Nephron (organoid): ENCODE measurements around the gene LGALS8.
"Not testable (repeated sequence)": the region's sequence is repeated elsewhere in the genome, so short reads cannot be mapped to it uniquely, and the experiment has no call there.

ENCODE experiments used
- H3K27ac Mint-ChIP-seq, 3 experiments: 2 replicates each; pipeline ENCODE4 v1.8.0; 2020; ENCODE audit warnings: mixed read lengths in 3 of 3, mild to moderate bottlenecking in 2 of 3, moderate library complexity in 1 of 3
- H3K27me3 Mint-ChIP-seq: 2 replicates; pipeline ENCODE4 v1.8.0; 2021; ENCODE audit warnings: low read depth, mild to moderate bottlenecking, moderate library complexity, mixed read lengths
- H3K36me3 Mint-ChIP-seq: 2 replicates; pipeline ENCODE4 v1.8.0; 2020; ENCODE audit warnings: low read depth, mixed read lengths
- H3K4me1 Mint-ChIP-seq: 2 replicates; pipeline ENCODE4 v1.8.0; 2020; ENCODE audit warnings: mixed read lengths
- H3K4me3 Mint-ChIP-seq, 3 experiments: 2 replicates each; pipeline ENCODE4 v1.8.0; 2020; ENCODE audit warnings: mild to moderate bottlenecking in 3 of 3, mixed read lengths in 3 of 3, moderate library complexity in 2 of 3
- H3K9me3 Mint-ChIP-seq: 2 replicates; pipeline ENCODE4 v1.8.0; 2020; ENCODE audit warnings: mixed read lengths
- CTCF ChIP-seq, 3 experiments: fragments of 200-600 bp; sonication (generic); IDR thresholded peaks; one replicate each; pipeline ENCODE4 v1.5.0; 2021; ENCODE audit warnings: antibody characterized with exemption in 3 of 3; ENCODE audit not compliant: unreplicated experiment in 3 of 3

LGALS8 gene

GRCh38 chr1:236523704-236524141 is at the start of gene LGALS8:
Gene LGALS8, plus strand, starts transcription at chr1:236523982. Its CDS starts 2,089 bp downstream, at chr1:236526071.
- Mint-ChIP-seq H3K9me3 (no peaks in the 10 kb centered on the region), H3K4me1 (peaks cover 18% of the 10 kb centered on the region), H3K27me3 (no peaks in the 10 kb centered on the region), H3K4me3 (peak within 1 kb of the TSS; percentile 97 to 99 (median 99)), H3K27ac (peak within 1 kb of the TSS; percentile 71 to 97 (median 96)), H3K36me3 (peaks cover 15% of the 10 kb centered on the region)
- TF ChIP-seq CTCF (IDR thresholded peaks at IDR 0.05; ENCODE audit: unreplicated experiment in 3 of 3) = no peak

DNA sequence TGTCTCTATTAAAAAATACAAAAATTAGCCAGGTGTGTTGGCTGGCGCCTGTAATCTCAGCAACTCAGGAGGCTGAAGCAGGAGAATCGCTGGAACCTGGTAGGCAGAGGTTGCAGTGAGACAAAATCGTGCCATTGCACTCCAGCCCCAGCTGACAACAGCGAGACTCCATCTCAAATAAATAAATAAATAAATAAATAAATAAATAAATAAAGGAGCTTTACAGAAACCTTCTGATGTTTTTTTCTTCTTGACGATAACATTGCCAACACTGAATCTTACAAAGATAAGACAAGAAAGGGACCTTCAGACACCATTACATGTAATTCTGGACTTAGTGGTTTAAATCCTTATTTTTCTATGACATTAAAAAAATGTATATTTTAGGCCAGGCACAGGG is 47.8 kb upstream of the LGALS8 start:
- Mint-ChIP-seq H3K36me3 (no peaks in the 10 kb centered on the region), H3K9me3 (no peaks in the 10 kb centered on the region), H3K4me3 (no peak overlapping the region), H3K4me1 (peaks cover 26% of the 10 kb centered on the region), H3K27ac (no peak overlapping the region), H3K27me3 (peaks cover 35% of the 10 kb centered on the region)
- TF ChIP-seq CTCF (IDR thresholded peaks at IDR 0.05; ENCODE audit: unreplicated experiment in 3 of 3) = no peak

- Mint-ChIP-seq H3K9me3 (no peaks in the 10 kb centered on the region), H3K4me1 (peaks cover 7% of the 10 kb centered on the region), H3K27me3 (peaks cover 21% of the 10 kb centered on the region), H3K36me3 (peaks cover 11% of the 10 kb centered on the region), H3K27ac (peak overlapping the region; percentile 55 to 86 (median 56)), H3K4me3 (peak overlapping the region in 1 of 3 experiments; percentile 27)
- no peak for TF ChIP-seq CTCF (IDR thresholded peaks at IDR 0.05; ENCODE audit: unreplicated experiment in 3 of 3)
These were observed 42.9 kb upstream of the LGALS8 start for GRCh38 chr1:236480758-236481436.

DNA sequence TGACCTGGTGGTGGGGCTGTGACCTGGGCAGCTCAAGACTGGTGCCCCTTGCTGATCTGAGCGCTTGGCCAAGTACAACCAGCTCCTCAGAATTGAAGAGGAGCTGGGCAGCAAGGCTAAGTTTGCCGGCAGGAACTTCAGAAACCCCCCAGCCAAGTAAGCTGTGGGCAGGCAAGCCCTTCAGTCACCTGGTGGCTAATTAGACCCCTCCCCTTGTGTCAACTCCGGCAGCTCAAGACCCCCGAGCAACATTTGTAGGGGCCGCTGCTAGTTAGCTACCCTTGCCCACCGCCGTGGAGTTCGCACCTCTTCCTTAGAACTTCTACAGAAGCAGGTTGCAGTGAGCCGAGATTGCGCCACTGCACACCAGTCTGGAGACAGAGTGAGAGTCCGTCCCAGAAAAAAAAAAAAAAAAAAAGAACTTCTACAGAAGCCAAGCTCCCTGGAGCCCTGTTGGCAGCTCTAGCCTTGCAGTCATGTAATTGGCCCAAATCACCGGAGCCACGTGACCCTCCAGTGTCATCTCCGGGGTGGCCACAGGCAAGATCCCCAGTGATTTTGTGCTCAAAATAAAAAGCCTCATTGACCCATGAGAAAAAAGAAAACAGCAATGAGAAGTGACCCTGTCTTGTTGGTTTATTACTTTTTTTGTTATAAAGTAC is 39.3 kb upstream of the LGALS8 start:
- Mint-ChIP-seq H3K4me1 (peaks cover 7% of the 10 kb centered on the region), H3K36me3 (peaks cover 11% of the 10 kb centered on the region), H3K27me3 (peaks cover 18% of the 10 kb centered on the region), H3K4me3 (no peak overlapping the region), H3K9me3 (no peaks in the 10 kb centered on the region), H3K27ac (no peak overlapping the region)
- TF ChIP-seq CTCF (IDR thresholded peaks at IDR 0.05; ENCODE audit: unreplicated experiment in 3 of 3) = no peak

DNA sequence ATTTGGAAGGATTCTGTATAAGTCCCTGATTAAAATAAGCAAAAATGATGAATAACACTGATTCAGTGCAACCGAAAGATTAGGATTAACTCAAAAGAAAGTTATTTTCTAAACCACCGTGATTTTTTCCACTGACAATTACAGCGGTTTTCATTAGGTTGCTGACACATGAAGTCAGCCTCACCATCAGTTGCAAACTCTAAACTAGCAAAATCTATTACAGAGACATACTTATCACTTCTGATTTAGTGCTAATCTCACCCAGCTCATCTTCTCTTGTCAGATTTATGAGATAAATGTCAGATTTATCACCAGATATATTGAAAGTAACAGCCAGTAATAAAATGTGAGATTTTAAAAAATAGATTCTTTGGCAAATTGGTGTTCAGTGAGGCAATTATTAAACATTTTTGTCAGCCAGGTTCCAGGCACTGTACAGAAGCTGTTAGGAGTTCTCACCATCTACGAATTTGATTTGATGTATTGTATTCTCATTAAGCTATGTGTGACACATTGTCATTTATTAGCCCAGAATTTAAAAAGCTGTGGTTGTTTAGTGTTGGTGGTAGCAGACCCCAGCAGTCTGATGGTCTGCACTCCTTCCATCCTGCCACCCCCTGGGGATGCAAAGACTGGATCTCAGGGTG is 37.3 kb upstream of the LGALS8 start:
- Mint-ChIP-seq H3K27ac (no peak overlapping the region), H3K27me3 (peaks cover 14% of the 10 kb centered on the region), H3K9me3 (no peaks in the 10 kb centered on the region), H3K4me3 (no peak overlapping the region), H3K4me1 (no peaks in the 10 kb centered on the region), H3K36me3 (peaks cover 11% of the 10 kb centered on the region)
- TF ChIP-seq CTCF (IDR thresholded peaks at IDR 0.05; ENCODE audit: unreplicated experiment in 3 of 3) = no peak

- H3K27ac Mint-ChIP-seq, H3K4me3 Mint-ChIP-seq, H3K9me3 Mint-ChIP-seq, H3K4me1 Mint-ChIP-seq, H3K36me3 Mint-ChIP-seq: not testable (repeated sequence)
- peaks cover 19% of the 10 kb centered on the region for H3K27me3 Mint-ChIP-seq
These were observed 34.6 kb upstream of the LGALS8 start for GRCh38 chr1:236489161-236489560.
